Nephron progenitor cell (in vitro differentiated cells): ENCODE results near the gene ARHGAP42.

Experiments
- DNase-seq: peaks from one replicate; pipeline ENCODE4 v3.0.0; 2021
- H3K27ac Mint-ChIP-seq: 2 replicates; pipeline ENCODE4 v1.8.0; 2021; ENCODE audit warnings: mild to moderate bottlenecking, moderate library complexity, mixed read lengths
- H3K27me3 Mint-ChIP-seq: 2 replicates; pipeline ENCODE4 v1.8.0; 2021; ENCODE audit warnings: mild to moderate bottlenecking, low read depth, mixed read lengths; ENCODE audit not compliant: poor library complexity
- H3K36me3 Mint-ChIP-seq: 2 replicates; pipeline ENCODE4 v1.8.0; 2021; ENCODE audit warnings: low read depth, mixed read lengths
- H3K4me1 Mint-ChIP-seq: 2 replicates; pipeline ENCODE4 v1.8.0; 2021; ENCODE audit warnings: mixed read lengths
- H3K4me3 Mint-ChIP-seq: 2 replicates; pipeline ENCODE4 v1.8.0; 2021; ENCODE audit warnings: mild to moderate bottlenecking, moderate library complexity, mixed read lengths
- H3K9me3 Mint-ChIP-seq: 2 replicates; pipeline ENCODE4 v1.8.0; 2021; ENCODE audit warnings: mild to moderate bottlenecking, moderate library complexity, mixed read lengths
- CTCF ChIP-seq: fragments of 200-600 bp; sonication (generic); IDR thresholded peaks from 2 replicates; pipeline ENCODE4 v1.5.0; 2021; ENCODE audit warnings: antibody characterized with exemption

The ARHGAP42 gene

GRCh38 chr11:100675115-100675650, 11.9 kb upstream of the ARHGAP42 start:
- Mint-ChIP-seq H3K4me1 (peaks cover 3% of the 10 kb centered on the region), H3K27me3 (no peaks in the 10 kb centered on the region), H3K4me3 (no peak overlapping the region), H3K9me3 (no peaks in the 10 kb centered on the region), H3K36me3 (no peaks in the 10 kb centered on the region), H3K27ac (no peak overlapping the region)
- DNase-seq, result no peak
- TF ChIP-seq CTCF, result no peak

- H3K27ac Mint-ChIP-seq, result no peak overlapping the region
Measured at GRCh38 chr11:100676901-100677300, 10.2 kb upstream of the ARHGAP42 start.

GRCh38 chr11:100677796-100678195, 9.3 kb upstream of the ARHGAP42 start:
- no peak for TF ChIP-seq CTCF
- Mint-ChIP-seq H3K27ac (no peak overlapping the region), H3K4me3 (no peak overlapping the region), H3K4me1 (peaks cover 10% of the 10 kb centered on the region), H3K9me3 (no peaks in the 10 kb centered on the region), H3K36me3 (no peaks in the 10 kb centered on the region), H3K27me3 (no peaks in the 10 kb centered on the region)
- no peak for DNase-seq

More at GRCh38 chr11:100676901-100677300, 10.2 kb upstream of the ARHGAP42 start:
- Mint-ChIP-seq H3K36me3 (no peaks in the 10 kb centered on the region), H3K9me3 (no peaks in the 10 kb centered on the region), H3K4me3 (no peak overlapping the region), H3K4me1 (peaks cover 10% of the 10 kb centered on the region), H3K27me3 (no peaks in the 10 kb centered on the region)
- no peak for DNase-seq
- no peak for TF ChIP-seq CTCF

GRCh38 chr11:100680070-100680469, 7.0 kb upstream of the ARHGAP42 start:
- no peaks in the 10 kb centered on the region for H3K27me3 Mint-ChIP-seq
- no peak for DNase-seq
- TF ChIP-seq CTCF, result no peak
- no peak overlapping the region for H3K4me3 Mint-ChIP-seq
- peak overlapping the region; percentile 60 for H3K27ac Mint-ChIP-seq
- no peaks in the 10 kb centered on the region for H3K9me3 Mint-ChIP-seq
- no peaks in the 10 kb centered on the region for H3K36me3 Mint-ChIP-seq
- H3K4me1 Mint-ChIP-seq, result peaks cover 10% of the 10 kb centered on the region

GRCh38 chr11:100681064-100681502, 6.0 kb upstream of the ARHGAP42 start:
- no peaks in the 10 kb centered on the region for H3K36me3 Mint-ChIP-seq
- peak; percentile 45 for DNase-seq
- no peaks in the 10 kb centered on the region for H3K27me3 Mint-ChIP-seq
- no peak for TF ChIP-seq CTCF
- H3K27ac Mint-ChIP-seq, result no peak overlapping the region
- no peaks in the 10 kb centered on the region for H3K9me3 Mint-ChIP-seq
- H3K4me3 Mint-ChIP-seq, result no peak overlapping the region
- peaks cover 10% of the 10 kb centered on the region for H3K4me1 Mint-ChIP-seq

GRCh38 chr11:100682247-100682969, 4.7 kb upstream of the ARHGAP42 start:
- H3K4me1 Mint-ChIP-seq, result peaks cover 17% of the 10 kb centered on the region
- peaks cover 4% of the 10 kb centered on the region for H3K27me3 Mint-ChIP-seq
- H3K36me3 Mint-ChIP-seq, result no peaks in the 10 kb centered on the region
- no peak overlapping the region for H3K27ac Mint-ChIP-seq
- DNase-seq, result no peak
- peak; percentile 12 for TF ChIP-seq CTCF
- H3K9me3 Mint-ChIP-seq, result no peaks in the 10 kb centered on the region
- H3K4me3 Mint-ChIP-seq, result no peak overlapping the region
